Measurements from ENCODE around the gene FAM174C. TPM values are rescaled to one million over a fixed set of nuclear protein-coding genes. Genes with fewer than 3 reads are reported as not detected.

Gene FAM174C
- total and polyA plus RNA-seq, 2 of the 8 experiments (the other 6 are each of a cell fraction or from before 2014, with no cell fraction given): 44.5 to 125 TPM

GRCh38 chr19:1284293-1284978 lies 9.1 kb downstream of the FAM174C start:
- Histone ChIP-seq H2BK12ac (ENCODE audit: low read depth, low read length) (peak overlapping the region; percentile 89), H3K4me1 (replicated peaks in 1 of 4; ENCODE audit: control insufficient read depth in 3 of 4, insufficient read depth in 4 of 4, low read length in 3 of 4) (peaks cover 0 to 20% (median 9%) of the 10 kb centered on the region in 4 experiments; a peak in 5 of 7 replicates), H3K79me2 (ENCODE audit: control insufficient read depth in 1 of 2, insufficient read depth in 2 of 2, low read length in 2 of 2) (no peaks in the 10 kb centered on the region), H4K8ac (ENCODE audit: extremely low read depth, insufficient read depth, low read length) (no peak overlapping the region), H3K18ac (ENCODE audit: extremely low read depth, low read length) (peak overlapping the region; percentile 62), H4K20me1 (replicated peaks in 1 of 2; ENCODE audit: control insufficient read depth in 1 of 2, insufficient read depth in 2 of 2, low read length in 2 of 2) (peaks cover 0 to 5% of the 10 kb centered on the region in 2 experiments), H2AFZ (ENCODE audit: low read length) (no peak overlapping the region), H3K56ac (replicated peaks; ENCODE audit: insufficient read length, low read depth, low read length) (no peak overlapping the region), H3K9me3 (ENCODE audit: insufficient read depth in 2 of 2, low read depth in 1 of 2, low read length in 1 of 2) (no peaks in the 10 kb centered on the region), H2AK5ac (ENCODE audit: low read depth, low read length) (peak overlapping the region; percentile 3; the same call in 1 of the 2 replicates), H3K79me1 (ENCODE audit: low read depth, low read length) (no peaks in the 10 kb centered on the region), H2BK5ac (ENCODE audit: low read depth, low read length) (no peak overlapping the region), H3K9ac (replicated peaks in 1 of 4; ENCODE audit: extremely low read depth in 1 of 4, low read depth in 3 of 4, low read length in 3 of 4) (no peak overlapping the region; a peak in 2 of 7 replicates), H3K4me2 (ENCODE audit: insufficient read depth in 1 of 2, low read depth in 2 of 2, low read length in 2 of 2) (peak overlapping the region in 1 of 2 experiments; percentile 84; a peak in 1 of 4 replicates), H3K4me3 (ENCODE audit: extremely low read depth in 1 of 4, insufficient read depth in 2 of 4, low read depth in 3 of 4, low read length in 4 of 4) (no peak overlapping the region; a peak in 1 of 8 replicates), H2BK120ac (replicated peaks; ENCODE audit: low read depth, low read length) (peak overlapping the region; percentile 29), H3K23me2 (ENCODE audit: low read depth, low read length) (peaks cover 5% of the 10 kb centered on the region; the same call in 1 of the 2 replicates), H3K23ac (ENCODE audit: insufficient read length) (no peak overlapping the region), H3K27ac (ENCODE audit: low read depth, low read length) (no peak overlapping the region), H3K36me3 (ENCODE audit: control insufficient read depth in 2 of 4, insufficient read depth in 4 of 4, low read length in 3 of 4) (no peaks in the 10 kb centered on the region), H2BK20ac (ENCODE audit: low read length) (peak overlapping the region; percentile 93; the same call in 1 of the 2 replicates), H3K14ac (ENCODE audit: insufficient read length) (no peak overlapping the region), H4K5ac (ENCODE audit: insufficient read length, low read depth, low read length) (no peak overlapping the region), H4K91ac (replicated peaks; ENCODE audit: insufficient read length, low read length) (no peak overlapping the region), H2BK15ac (ENCODE audit: low read length) (peak overlapping the region; percentile 99), H3K4ac (replicated peaks; ENCODE audit: insufficient read length, low read depth, low read length) (no peak overlapping the region), H3K27me3 (replicated peaks in 1 of 4; ENCODE audit: control insufficient read depth in 3 of 4, extremely low read depth in 1 of 4, insufficient read depth in 3 of 4, low read length in 3 of 4) (peaks cover 0 to 21% (median 12%) of the 10 kb centered on the region in 4 experiments; a peak in 5 of 7 replicates)
- WGBS, 2 experiments (ENCODE audit: extremely low coverage in 1 of 2, insufficient coverage in 1 of 2, insufficient read length in 1 of 2, insufficient replicate concordance in 2 of 2, low coverage in 1 of 2, low lambda C conversion rate in 2 of 2, missing lambda C conversion rate in 1 of 2): 87% methylated on average over 19 of the region's 20 CpGs; no CpG with 5 or more reads in 1 of the 2 experiments
- POLR2A ChIA-PET (ENCODE audit: partially characterized antibody): interaction anchor here (0.8 to 3.7 kb wide), 16 partner anchors 9 to 183 kb away, joined by 3 to 35 read pairs (median 4); partner anchors contain the start of genes ATP5F1D, CIRBP and FAM174C
- CTCF ChIA-PET (ENCODE audit: partially characterized antibody): interaction anchor here (0.6 to 2.3 kb wide), 16 partner anchors 18 to 187 kb away, joined by 3 to 7 read pairs (median 3); no protein-coding TSS in a partner anchor
- no peak for TF ChIP-seq RXRA (IDR thresholded peaks at IDR 0.05; ENCODE audit: insufficient read depth, low read depth, low read length)
- TF ChIP-seq NANOG (IDR thresholded peaks at IDR 0.05; ENCODE audit: insufficient read depth, low read depth, low read length, poor library complexity, severe bottlenecking): no peak
- no peak for TF ChIP-seq SP2 (IDR thresholded peaks at IDR 0.05; ENCODE audit: low read length)
- TF ChIP-seq GABPA (IDR thresholded peaks at IDR 0.05; ENCODE audit: borderline replicate concordance, insufficient read depth, low read length): 0 out of 2 replicates have a peak, but pooled peaks have one; percentile 14
- FAIRE-seq (no peak), DNase-seq (ENCODE audit: low read depth in 1 of 2, low spot score in 2 of 2) (no peak)

All from H1 (cell line).